Astrocyte (in vitro differentiated cells and primary cell): ENCODE results near the gene UNC5B.

Source experiments
- EZH2 ChIP-seq: IDR thresholded peaks from 2 replicates; pipeline ENCODE4 v1.6.1; 2012; ENCODE audit warnings: mild to moderate bottlenecking, low read length, inconsistent platforms; ENCODE audit not compliant: insufficient read depth
- TF ChIP-seq, protein P1 (sequence below): IDR thresholded peaks from 2 replicates; pipeline ENCODE4 v1.5.1; 2011; ENCODE audit warnings: low read depth, mild to moderate bottlenecking, inconsistent platforms, low read length, moderate library complexity; ENCODE audit not compliant: insufficient read depth

DNA sequence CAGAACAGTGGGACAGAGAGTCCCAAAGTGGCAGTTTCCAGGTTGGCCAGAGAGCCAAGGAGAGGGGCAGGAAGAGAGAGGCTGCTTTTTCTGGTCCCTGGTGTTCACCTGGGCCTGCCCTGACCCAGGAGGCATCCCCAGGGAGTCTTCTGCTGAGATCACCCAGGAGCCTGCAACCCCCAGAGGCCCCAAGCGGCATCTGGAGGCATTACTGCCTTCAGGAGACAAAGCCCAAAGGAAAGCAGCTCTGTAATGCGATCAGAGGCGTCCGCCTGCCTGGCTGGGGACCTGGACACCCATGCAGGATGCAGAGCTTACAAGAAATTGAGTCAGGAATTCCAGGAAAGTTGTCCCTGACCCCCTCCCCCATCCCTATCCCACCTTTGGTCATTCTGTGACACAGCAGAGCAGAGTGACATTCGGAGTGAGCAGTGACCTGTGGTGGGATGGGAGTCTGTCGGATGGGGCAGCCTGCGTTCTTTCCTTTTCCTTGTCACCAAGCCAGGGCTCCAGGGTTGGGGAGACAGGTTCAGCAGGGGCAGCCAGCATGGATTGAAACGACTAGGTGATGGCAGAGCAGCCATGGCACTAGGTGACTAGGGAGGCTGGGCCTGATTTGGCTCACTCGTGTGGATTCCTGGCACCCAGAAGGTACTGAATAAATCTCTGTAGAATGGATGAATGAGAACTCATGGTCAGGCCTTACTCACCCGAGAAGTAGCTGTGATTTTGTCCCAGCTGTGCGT is 10.4 kb downstream of the UNC5B start:
- TF ChIP-seq, protein P1, sequence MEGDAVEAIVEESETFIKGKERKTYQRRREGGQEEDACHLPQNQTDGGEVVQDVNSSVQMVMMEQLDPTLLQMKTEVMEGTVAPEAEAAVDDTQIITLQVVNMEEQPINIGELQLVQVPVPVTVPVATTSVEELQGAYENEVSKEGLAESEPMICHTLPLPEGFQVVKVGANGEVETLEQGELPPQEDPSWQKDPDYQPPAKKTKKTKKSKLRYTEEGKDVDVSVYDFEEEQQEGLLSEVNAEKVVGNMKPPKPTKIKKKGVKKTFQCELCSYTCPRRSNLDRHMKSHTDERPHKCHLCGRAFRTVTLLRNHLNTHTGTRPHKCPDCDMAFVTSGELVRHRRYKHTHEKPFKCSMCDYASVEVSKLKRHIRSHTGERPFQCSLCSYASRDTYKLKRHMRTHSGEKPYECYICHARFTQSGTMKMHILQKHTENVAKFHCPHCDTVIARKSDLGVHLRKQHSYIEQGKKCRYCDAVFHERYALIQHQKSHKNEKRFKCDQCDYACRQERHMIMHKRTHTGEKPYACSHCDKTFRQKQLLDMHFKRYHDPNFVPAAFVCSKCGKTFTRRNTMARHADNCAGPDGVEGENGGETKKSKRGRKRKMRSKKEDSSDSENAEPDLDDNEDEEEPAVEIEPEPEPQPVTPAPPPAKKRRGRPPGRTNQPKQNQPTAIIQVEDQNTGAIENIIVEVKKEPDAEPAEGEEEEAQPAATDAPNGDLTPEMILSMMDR: no peak
- TF ChIP-seq EZH2: no peak
